ENCODE data around the gene SRC. TPM values are rescaled to one million over a fixed set of nuclear protein-coding genes. Genes with fewer than 3 reads are reported as not detected.

Gene SRC
- total RNA-seq, 1 donor from 2014 or later: 128 TPM

- H3K36me3 Mint-ChIP-seq (ENCODE audit: insufficient read depth): no peaks in the 10 kb centered on the region
- no peaks in the 10 kb centered on the region for H3K27me3 Mint-ChIP-seq
- TF ChIP-seq, protein P1, sequence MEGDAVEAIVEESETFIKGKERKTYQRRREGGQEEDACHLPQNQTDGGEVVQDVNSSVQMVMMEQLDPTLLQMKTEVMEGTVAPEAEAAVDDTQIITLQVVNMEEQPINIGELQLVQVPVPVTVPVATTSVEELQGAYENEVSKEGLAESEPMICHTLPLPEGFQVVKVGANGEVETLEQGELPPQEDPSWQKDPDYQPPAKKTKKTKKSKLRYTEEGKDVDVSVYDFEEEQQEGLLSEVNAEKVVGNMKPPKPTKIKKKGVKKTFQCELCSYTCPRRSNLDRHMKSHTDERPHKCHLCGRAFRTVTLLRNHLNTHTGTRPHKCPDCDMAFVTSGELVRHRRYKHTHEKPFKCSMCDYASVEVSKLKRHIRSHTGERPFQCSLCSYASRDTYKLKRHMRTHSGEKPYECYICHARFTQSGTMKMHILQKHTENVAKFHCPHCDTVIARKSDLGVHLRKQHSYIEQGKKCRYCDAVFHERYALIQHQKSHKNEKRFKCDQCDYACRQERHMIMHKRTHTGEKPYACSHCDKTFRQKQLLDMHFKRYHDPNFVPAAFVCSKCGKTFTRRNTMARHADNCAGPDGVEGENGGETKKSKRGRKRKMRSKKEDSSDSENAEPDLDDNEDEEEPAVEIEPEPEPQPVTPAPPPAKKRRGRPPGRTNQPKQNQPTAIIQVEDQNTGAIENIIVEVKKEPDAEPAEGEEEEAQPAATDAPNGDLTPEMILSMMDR (IDR thresholded peaks at IDR 0.05; ENCODE audit: unreplicated experiment): no peak
- H3K4me1 Mint-ChIP-seq (ENCODE audit: low read depth): peaks cover 8% of the 10 kb centered on the region
- no peaks in the 10 kb centered on the region for H3K9me3 Mint-ChIP-seq (ENCODE audit: low read depth)
- H3K4me3 Mint-ChIP-seq (ENCODE audit: low read depth): no peak overlapping the region
- DNase-seq (ENCODE audit: low spot score, unreplicated experiment): no peak
- H3K27ac Mint-ChIP-seq: no peak overlapping the region
Observed at GRCh38 chr20:37333130-37333847, 12.7 kb upstream of the SRC start.

DNA sequence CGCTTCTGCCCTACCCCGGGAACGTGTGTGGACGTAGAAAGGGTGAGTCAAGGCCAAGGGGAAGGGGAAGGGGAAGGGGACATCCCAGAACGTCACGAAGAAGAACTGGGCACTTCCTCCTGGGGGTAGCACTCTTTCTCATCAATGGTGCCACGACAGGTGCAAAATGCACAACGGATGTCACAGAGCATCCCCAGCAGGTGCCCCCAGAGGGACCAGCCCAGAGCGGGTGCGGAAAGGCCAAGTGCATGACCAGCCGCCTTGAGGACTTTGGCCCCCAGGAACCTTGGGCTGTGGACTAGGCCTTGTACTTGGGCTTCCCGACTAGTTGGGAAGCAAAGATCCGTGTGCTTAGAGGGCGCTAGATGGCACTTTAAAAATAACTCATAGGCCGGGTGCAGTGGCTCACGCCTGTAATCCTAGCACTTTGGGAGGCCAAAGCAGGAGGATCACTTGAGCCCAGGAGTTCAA, 12.1 kb upstream of the SRC start:
- no peak for DNase-seq (ENCODE audit: low spot score, unreplicated experiment)
- H3K9me3 Mint-ChIP-seq (ENCODE audit: low read depth): no peaks in the 10 kb centered on the region
- TF ChIP-seq, protein P1 (IDR thresholded peaks at IDR 0.05; ENCODE audit: unreplicated experiment): no peak
- H3K4me1 Mint-ChIP-seq (ENCODE audit: low read depth): peaks cover 8% of the 10 kb centered on the region
- no peaks in the 10 kb centered on the region for H3K27me3 Mint-ChIP-seq
- no peak overlapping the region for H3K4me3 Mint-ChIP-seq (ENCODE audit: low read depth)
- H3K27ac Mint-ChIP-seq: no peak overlapping the region
- no peaks in the 10 kb centered on the region for H3K36me3 Mint-ChIP-seq (ENCODE audit: insufficient read depth)

- H3K36me3 Mint-ChIP-seq (ENCODE audit: insufficient read depth): no peaks in the 10 kb centered on the region
Observed at GRCh38 chr20:37334450-37334849, 11.5 kb upstream of the SRC start.

DNA sequence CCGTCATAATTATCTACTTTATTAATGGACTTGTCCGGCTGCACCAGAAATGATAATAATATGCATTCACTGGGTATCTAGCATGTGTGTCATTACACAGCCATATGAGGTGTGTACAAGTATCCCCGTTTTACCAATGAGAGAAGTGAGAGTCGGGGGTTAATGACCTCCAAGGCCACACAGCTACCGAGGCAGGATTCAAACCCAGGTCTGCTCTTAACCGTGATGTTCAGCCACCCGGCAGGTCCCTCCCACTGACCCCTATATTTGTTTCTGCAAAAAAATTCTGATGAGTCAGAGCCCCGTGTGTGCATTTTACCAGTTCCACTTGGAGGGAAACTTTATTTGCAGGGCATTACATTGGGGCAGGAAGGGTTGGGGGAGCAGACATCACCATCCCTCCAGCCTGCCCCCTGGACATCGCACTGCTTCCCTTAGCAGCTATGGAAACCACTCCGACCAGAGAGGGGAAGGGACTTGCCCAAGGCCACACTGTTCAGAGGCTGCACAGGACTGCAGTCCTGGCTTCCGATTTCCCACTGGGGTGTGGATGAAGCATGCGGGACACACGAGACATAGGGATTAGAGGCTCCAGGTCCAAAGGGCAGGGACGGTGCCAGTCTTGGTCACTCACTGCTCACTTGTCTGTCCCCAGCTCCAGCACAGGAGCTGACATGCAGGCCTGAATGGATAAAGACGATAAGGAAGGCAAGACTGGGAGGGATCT, 10.1 kb upstream of the SRC start:
- H3K27me3 Mint-ChIP-seq: no peaks in the 10 kb centered on the region
- no peak overlapping the region for H3K4me3 Mint-ChIP-seq (ENCODE audit: low read depth)
- peak overlapping the region; percentile 19 for H3K27ac Mint-ChIP-seq
- peaks cover 11% of the 10 kb centered on the region for H3K4me1 Mint-ChIP-seq (ENCODE audit: low read depth)
- DNase-seq (ENCODE audit: low spot score, unreplicated experiment): no peak
- TF ChIP-seq, protein P1 (IDR thresholded peaks at IDR 0.05; ENCODE audit: unreplicated experiment): no peak
- H3K9me3 Mint-ChIP-seq (ENCODE audit: low read depth): no peaks in the 10 kb centered on the region
- no peaks in the 10 kb centered on the region for H3K36me3 Mint-ChIP-seq (ENCODE audit: insufficient read depth)

More at GRCh38 chr20:37334450-37334849, 11.5 kb upstream of the SRC start:
- Mint-ChIP-seq H3K4me1 (ENCODE audit: low read depth) (peaks cover 8% of the 10 kb centered on the region), H3K9me3 (ENCODE audit: low read depth) (no peaks in the 10 kb centered on the region), H3K4me3 (ENCODE audit: low read depth) (no peak overlapping the region), H3K27me3 (no peaks in the 10 kb centered on the region), H3K27ac (no peak overlapping the region)
- TF ChIP-seq, protein P1 (IDR thresholded peaks at IDR 0.05; ENCODE audit: unreplicated experiment): no peak
- no peak for DNase-seq (ENCODE audit: low spot score, unreplicated experiment)

- Mint-ChIP-seq H3K9me3 (ENCODE audit: low read depth) (no peaks in the 10 kb centered on the region), H3K36me3 (ENCODE audit: insufficient read depth) (no peaks in the 10 kb centered on the region), H3K27me3 (no peaks in the 10 kb centered on the region), H3K27ac (no peak overlapping the region), H3K4me1 (ENCODE audit: low read depth) (peaks cover 11% of the 10 kb centered on the region), H3K4me3 (ENCODE audit: low read depth) (no peak overlapping the region)
- DNase-seq (ENCODE audit: low spot score, unreplicated experiment): no peak
- TF ChIP-seq, protein P1 (IDR thresholded peaks at IDR 0.05; ENCODE audit: unreplicated experiment): no peak
Observed at GRCh38 chr20:37336369-37337207, 9.4 kb upstream of the SRC start.
